K562 (cell line): ENCODE measurements around the gene C1orf74. TPM values are rescaled to one million over a fixed set of nuclear protein-coding genes. Genes with fewer than 3 reads are reported as not detected.

Experiments
- ATAC-seq: fragments of 200-7000 bp; cut with Tn5 transposase; 3 replicates; pipeline ENCODE4 v1.9.1; 2020; ENCODE audit warnings: moderate library complexity
- BruUV-seq: library from RNA; stranded (reverse); fragments of 400-500 nt; replicated peaks from 2 replicates; lab custom pipeline; 2021; lab: Mats Ljungman, UMichigan
- CTCF ChIA-PET: fragments of 300-600 bp; formaldehyde crosslinking; extraction: SDS; loops from one replicate; lab custom pipeline; 2021; ENCODE audit warnings: low intra/inter-chr PET ratio; lab: Yijun Ruan, JAX
- POLR2A ChIA-PET: fragments of 300-600, 350-650 bp; sonication (Branson Sonifier 250); formaldehyde crosslinking; extraction: SDS; loops from one replicate; lab custom pipeline; 2021; ENCODE audit warnings: antibody characterized with exemption, inconsistent platforms; lab: Yijun Ruan, JAX
- DNase-seq, 4 experiments: peaks; one replicate each; pipeline versions ENCODE4 v3.0.0 to v3.0.0-alpha.2; 2011 to 2018; ENCODE audit warnings: low spot score in 3 of 4, mixed read lengths in 3 of 4; ENCODE audit errors: extremely low read depth in 1 of 4
- FAIRE-seq: peaks from 2 replicates; lab custom pipeline; 2011; peaks lifted over from hg19 to GRCh38; lab: Jason Lieb, UNC
- H2AFZ ChIP-seq: 2 replicates; pipeline ENCODE4 v1.6.0; 2011; ENCODE audit warnings: low read depth, low read length, control low read depth, inconsistent platforms
- H3K27ac ChIP-seq: fragments of 200-600 bp; 3 replicates; pipeline ENCODE4 v1.8.0; 2011; ENCODE audit warnings: low read depth, mild to moderate bottlenecking, control low read depth, inconsistent platforms, low read length, moderate library complexity, mixed read lengths; ENCODE audit errors: extremely low read depth
- H3K27me3 ChIP-seq, 2 experiments: fragments of 300-600 bp in 1 of 2; 2 replicates in 1 of 2; 3 replicates in 1 of 2; pipeline versions ENCODE4 v1.6.0 to v1.8.0; 2011; ENCODE audit warnings: inconsistent platforms in 2 of 2, low read length in 2 of 2, mild to moderate bottlenecking in 1 of 2, mixed read lengths in 1 of 2, moderate library complexity in 1 of 2; ENCODE audit not compliant: control insufficient read depth in 2 of 2, insufficient read depth in 2 of 2
- H3K36me3 ChIP-seq: fragments of 300-600 bp; 3 replicates; pipeline ENCODE4 v1.8.0; 2011; ENCODE audit warnings: mild to moderate bottlenecking, low read length, inconsistent platforms; ENCODE audit not compliant: control insufficient read depth, insufficient read depth
- H3K4me1 ChIP-seq, 2 experiments: fragments of 200-600 bp in 1 of 2; replicated peaks in 1 of 2; 2 replicates in 1 of 2; 3 replicates in 1 of 2; pipeline versions ENCODE4 v1.5.1 to v1.8.0; 2011; ENCODE audit warnings: inconsistent platforms in 2 of 2, low read length in 2 of 2, mild to moderate bottlenecking in 1 of 2, mixed read lengths in 1 of 2, moderate library complexity in 1 of 2; ENCODE audit not compliant: control insufficient read depth in 2 of 2, insufficient read depth in 2 of 2
- H3K4me2 ChIP-seq: 2 replicates; pipeline ENCODE4 v1.6.1; 2011; ENCODE audit warnings: low read length, control low read depth, inconsistent platforms, mixed read lengths; ENCODE audit not compliant: insufficient read depth
- H3K4me3 ChIP-seq: fragments of 200-600 bp; sonication (generic), shearing (Covaris generic); 2 replicates; pipeline ENCODE4 v1.5.1; 2016; ENCODE audit warnings: control low read depth, inconsistent platforms
- H3K79me2 ChIP-seq: fragments of 200-600 bp; 3 replicates; pipeline ENCODE4 v1.8.0; 2011; ENCODE audit warnings: low read length, inconsistent platforms; ENCODE audit not compliant: control insufficient read depth, insufficient read depth
- H3K9ac ChIP-seq, 2 experiments: 2 replicates each; pipeline versions ENCODE4 v1.6.0 to v1.6.1; 2011; ENCODE audit warnings: low read depth in 2 of 2, low read length in 2 of 2, control low read depth in 1 of 2, inconsistent platforms in 1 of 2, mild to moderate bottlenecking in 1 of 2, mixed read lengths in 1 of 2; ENCODE audit not compliant: insufficient read depth in 1 of 2
- H3K9me1 ChIP-seq: one replicate; pipeline ENCODE4 v1.6.0; 2011; ENCODE audit warnings: inconsistent platforms, mild to moderate bottlenecking, low read length, moderate library complexity; ENCODE audit not compliant: control insufficient read depth, insufficient read depth
- H3K9me3 ChIP-seq: replicated peaks from 2 replicates; pipeline ENCODE4 v1.5.1; 2011; ENCODE audit warnings: low read depth, low read length, inconsistent platforms; ENCODE audit not compliant: control insufficient read depth, insufficient read depth
- H4K20me1 ChIP-seq: replicated peaks from 2 replicates; pipeline ENCODE4 v1.6.1; 2011; ENCODE audit warnings: low read length, inconsistent platforms, mixed read lengths; ENCODE audit not compliant: control insufficient read depth, insufficient read depth
- BCLAF1 ChIP-seq, 2 experiments: fragments of 450-650 bp in 1 of 2; IDR thresholded peaks; 2 replicates each; pipeline ENCODE4 v1.6.1; 2011 to 2017; ENCODE audit warnings: low read depth in 2 of 2, antibody characterized with exemption in 1 of 2, borderline replicate concordance in 1 of 2, low read length in 1 of 2, mild to moderate bottlenecking in 1 of 2, mixed read lengths in 1 of 2; ENCODE audit not compliant: control insufficient read depth in 1 of 2
- BMI1 ChIP-seq: fragments of 150-350 bp; IDR thresholded peaks from 2 replicates; pipeline ENCODE4 v1.6.1; 2014; ENCODE audit warnings: low read length
- CAMTA2 ChIP-seq: fragments of 250-450 bp; sonication (Bioruptor Pico); conservative IDR thresholded peaks from 2 replicates; pipeline ENCODE4 v1.5.1; 2022
- CEBPG ChIP-seq, 3 experiments: fragments of 200-800 bp in 1 of 3; sonication (Bioruptor generic) in 1 of 3; sonication (generic) in 1 of 3; formaldehyde crosslinking in 1 of 3; IDR thresholded peaks in 2 of 3; conservative IDR thresholded peaks in 1 of 3; 2 replicates each; pipeline versions ENCODE4 v1.6.1 to v1.8.0; 2016 to 2022; ENCODE audit warnings: missing compliant biosample characterization in 2 of 3, missing genetic modification characterization in 2 of 3, mild to moderate bottlenecking in 1 of 3, missing genetic modification reagents in 1 of 3
- CHD1 ChIP-seq: fragments of 200-600 bp; sonication (generic); IDR thresholded peaks from one replicate; pipeline ENCODE4 v1.6.1; 2012; ENCODE audit warnings: mild to moderate bottlenecking, moderate library complexity, low read length, inconsistent platforms
- EGR1 ChIP-seq: fragments of 450-650 bp; conservative IDR thresholded peaks from 2 replicates; pipeline ENCODE4 v1.6.1; 2017; ENCODE audit warnings: mild to moderate bottlenecking
- ESRRA ChIP-seq: fragments of 450-650 bp; IDR thresholded peaks from 2 replicates; pipeline ENCODE4 v1.6.1; 2014; ENCODE audit warnings: low read depth, mild to moderate bottlenecking, moderate library complexity, borderline replicate concordance
- GTF2E2 ChIP-seq: fragments of 200-800 bp; sonication (Bioruptor generic); IDR thresholded peaks from 2 replicates; pipeline ENCODE4 v1.6.1; 2016; ENCODE audit warnings: missing genetic modification characterization, missing compliant biosample characterization
- HEY1 ChIP-seq: fragments of 250-450 bp; sonication (Bioruptor Pico); IDR thresholded peaks from 2 replicates; pipeline ENCODE4 v1.5.0; 2020; ENCODE audit warnings: mild to moderate bottlenecking, moderate library complexity, borderline replicate concordance
- HIVEP1 ChIP-seq: fragments of 250-450 bp; sonication (Bioruptor Pico); IDR thresholded peaks from 2 replicates; pipeline ENCODE4 v1.4.0; 2020; ENCODE audit warnings: mild to moderate bottlenecking
- IRF9 ChIP-seq: fragments of 450-650 bp; IDR thresholded peaks from 2 replicates; pipeline ENCODE4 v1.6.1; 2016; ENCODE audit warnings: missing biosample characterization, missing genetic modification characterization
- MAZ ChIP-seq, 2 experiments: fragments of 450-650 bp in 1 of 2; sonication (generic) in 1 of 2; formaldehyde crosslinking; IDR thresholded peaks in 1 of 2; conservative IDR thresholded peaks in 1 of 2; 2 replicates each; pipeline versions ENCODE4 v1.4.0 to v1.5.0; 2020; ENCODE audit warnings: mild to moderate bottlenecking in 1 of 2, missing genetic modification reagents in 1 of 2
- MIER1 ChIP-seq: fragments of 450-650 bp; IDR thresholded peaks from 2 replicates; pipeline ENCODE4 v1.6.1; 2016; ENCODE audit warnings: antibody characterized with exemption, mild to moderate bottlenecking, low read depth
- MYNN ChIP-seq, 2 experiments: sonication (generic); formaldehyde crosslinking in 1 of 2; IDR thresholded peaks; 2 replicates each; pipeline versions ENCODE4 v1.5.0 to v1.6.1; 2016 to 2020; ENCODE audit warnings: antibody characterized with exemption in 1 of 2, missing genetic modification reagents in 1 of 2
- NFATC3 ChIP-seq: fragments of 450-650 bp; IDR thresholded peaks from 2 replicates; pipeline ENCODE4 v1.6.1; 2017; ENCODE audit warnings: mild to moderate bottlenecking
- STAG1 ChIP-seq: sonication (generic); formaldehyde crosslinking; IDR thresholded peaks from 2 replicates; pipeline ENCODE4 v1.5.0; 2020; ENCODE audit warnings: missing genetic modification reagents, borderline replicate concordance
- TBP ChIP-seq: optimal IDR thresholded peaks from 2 replicates; pipeline ENCODE3; 2011; ENCODE audit warnings: low read depth, low read length, improper control_type of control experiment
- TCF3 ChIP-seq: sonication (generic); formaldehyde crosslinking; IDR thresholded peaks from 2 replicates; pipeline ENCODE4 v1.4.0; 2020; ENCODE audit warnings: mild to moderate bottlenecking, missing genetic modification reagents
- ZNF79 ChIP-seq: fragments of 250-450 bp; sonication (Bioruptor Pico); IDR thresholded peaks from 2 replicates; pipeline ENCODE4 v1.4.0; 2020; ENCODE audit warnings: low read depth, mild to moderate bottlenecking, moderate library complexity
- WGBS: fragments of 100-300 bp; shearing (Covaris generic); methylation state at CpG from one replicate; pipeline ENCODE4 v1.1.6; 2016; ENCODE audit warnings: low coverage, mixed read lengths; ENCODE audit not compliant: insufficient coverage; ENCODE audit errors: missing lambda C conversion rate; 5-methylcytosine and 5-hydroxymethylcytosine counted together
- in situ Hi-C: fragments of 300-500 bp; cut with MboI; formaldehyde crosslinking; loops from 4 replicates; pipeline ENCODE4 v1.15.0; 2018; ENCODE audit warnings: inconsistent platforms, mixed read lengths
- intact Hi-C: fragments of 100-400 bp; cut with micrococcal nuclease; formaldehyde crosslinking; loops from 2 replicates; pipeline ENCODE4 v1.14.2; 2022
- polyA plus RNA-seq, 8 experiments: library from polyadenylated mRNA; depleted of rRNA in 4 of 8; stranded (reverse) in 5 of 8; unstranded in 3 of 8; fragments of >200 nt; fragmentation: Nextera tagmentation in 2 of 8; fragmentation: Illumina TruSeq in 1 of 8; extraction: Ambion mirVana in 2 of 8; extraction: Trizol in 1 of 8; gene quantifications; 2 replicates each; pipeline versions ENCODE4 v1.2.1 to v1.2.3, GENCODE V29; 2011 to 2014; ENCODE audit warnings: inconsistent platforms in 1 of 8, missing spikeins in 1 of 8
- total RNA-seq, 7 experiments: library from RNA; depleted of rRNA in 6 of 7; stranded (reverse); fragments of >200 nt in 6 of 7; fragmentation: Illumina TruSeq in 2 of 7; extraction: Trizol in 2 of 7; gene quantifications; 2 replicates each; pipeline versions ENCODE4 v1.2.1 to v1.2.3, GENCODE V29; 2011 to 2021; ENCODE audit warnings: low replicate concordance in 1 of 7

C1orf74 gene
- total and polyA plus RNA-seq, 9 of the 15 experiments (the other 6 are each of a cell fraction or from before 2014, with no cell fraction given), result 4.0 to 7.6 (median 5.7) TPM

GRCh38 chr1:209752890-209753289 is 31.5 kb downstream of the C1orf74 start:
- no peaks in the 10 kb centered on the region for H3K79me2 ChIP-seq
- peaks cover 11 to 30% of the 10 kb centered on the region in 2 experiments; a peak in 4 of 5 replicates for H3K27me3 ChIP-seq
- H3K9me3 ChIP-seq, result no peaks in the 10 kb centered on the region
- no TSS peak for BruUV-seq
- intact Hi-C loops, result no loop called here
- H3K9me1 ChIP-seq, result no peaks in the 10 kb centered on the region
- no peak overlapping the region for H3K27ac ChIP-seq
- H3K4me1 ChIP-seq, result peaks cover 0 to under 1% of the 10 kb centered on the region in 2 experiments; a peak in 3 of 5 replicates
- no peaks in the 10 kb centered on the region for H3K36me3 ChIP-seq
- no peak overlapping the region for H3K4me2 ChIP-seq
- WGBS, result 0% methylated on average over 3 of the region's 3 CpGs
- TF ChIP-seq HEY1 (CRISPR knock-in tag) (no peak), EGR1 (no peak), NFATC3 (no peak), TCF3 (CRISPR knock-in tag) (no peak), ESRRA (no peak), CHD1 (no peak), BMI1 (no peak), MYNN (IDR thresholded peaks at IDR 0.05) (no peak), MYNN (CRISPR knock-in tag; IDR thresholded peaks at IDR 0.05) (no peak), BCLAF1 (IDR thresholded peaks at IDR 0.05; ENCODE audit: borderline replicate concordance in 1 of 2, control insufficient read depth in 1 of 2, low read depth in 2 of 2, low read length in 1 of 2) (no peak), MAZ (CRISPR knock-in tag; conservative IDR thresholded peaks at IDR 0.05 in 1 of 2, IDR thresholded peaks at IDR 0.05 in 1 of 2) (no peak), GTF2E2 (tag) (no peak), STAG1 (CRISPR knock-in tag) (no peak), CAMTA2 (CRISPR knock-in tag) (no peak), HIVEP1 (CRISPR knock-in tag) (no peak), MIER1 (no peak), TBP (no peak), ZNF79 (CRISPR knock-in tag) (no peak), IRF9 (tag) (no peak), CEBPG (CRISPR knock-in tag; IDR thresholded peaks at IDR 0.05) (no peak), CEBPG (tag; conservative IDR thresholded peaks at IDR 0.05 in 1 of 2, IDR thresholded peaks at IDR 0.05 in 1 of 2) (no peak)
- TF ChIP-seq, all 486 proteins: peak for 0
- H3K4me3 ChIP-seq, result no peak overlapping the region
- H2AFZ ChIP-seq, result no peak overlapping the region
- ChIA-PET POLR2A (interaction anchor here (0.6 kb wide), 1 partner anchor 1125 kb away, joined by 3 read pairs; no protein-coding TSS in a partner anchor), CTCF (no interaction called here)
- DNase-seq (no peak), FAIRE-seq (no peak), ATAC-seq (no peak)
- H3K9ac ChIP-seq, result no peak overlapping the region
- in situ Hi-C loops, result no loop called here
- 0 out of 2 replicates have a peak, but pooled peaks cover 2% of the 10 kb centered on the region for H4K20me1 ChIP-seq
